DMS53 treated with DMSO at 0.1 percent for 48 hours (cell line): ENCODE results near the gene TLX1.

Experiments
- DNase-seq: peaks from one replicate; lab custom pipeline; 2025; ENCODE audit not compliant: unreplicated experiment; lab: John Stamatoyannopoulos, UW

Gene TLX1

DNA sequence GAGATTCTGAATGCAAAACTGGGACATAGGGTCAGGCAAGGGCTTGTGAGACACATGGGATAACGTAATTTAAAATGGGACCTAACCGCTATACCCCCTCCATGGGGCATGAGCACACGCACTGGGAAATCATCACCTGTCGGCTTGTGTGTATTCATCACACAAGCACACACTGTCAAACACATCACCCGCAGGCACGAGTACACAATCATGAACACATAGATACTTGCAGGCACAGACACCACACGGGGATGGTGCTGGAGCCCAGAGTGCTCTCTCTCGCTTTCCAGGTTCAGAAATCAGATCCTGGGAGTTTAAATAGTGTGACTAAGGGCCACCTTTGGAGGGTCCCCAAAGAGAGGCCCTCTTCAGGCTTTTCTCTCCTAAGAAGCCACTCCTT lies 19.6 kb upstream of the TLX1 start:
- DNase-seq = no peak

DNA sequence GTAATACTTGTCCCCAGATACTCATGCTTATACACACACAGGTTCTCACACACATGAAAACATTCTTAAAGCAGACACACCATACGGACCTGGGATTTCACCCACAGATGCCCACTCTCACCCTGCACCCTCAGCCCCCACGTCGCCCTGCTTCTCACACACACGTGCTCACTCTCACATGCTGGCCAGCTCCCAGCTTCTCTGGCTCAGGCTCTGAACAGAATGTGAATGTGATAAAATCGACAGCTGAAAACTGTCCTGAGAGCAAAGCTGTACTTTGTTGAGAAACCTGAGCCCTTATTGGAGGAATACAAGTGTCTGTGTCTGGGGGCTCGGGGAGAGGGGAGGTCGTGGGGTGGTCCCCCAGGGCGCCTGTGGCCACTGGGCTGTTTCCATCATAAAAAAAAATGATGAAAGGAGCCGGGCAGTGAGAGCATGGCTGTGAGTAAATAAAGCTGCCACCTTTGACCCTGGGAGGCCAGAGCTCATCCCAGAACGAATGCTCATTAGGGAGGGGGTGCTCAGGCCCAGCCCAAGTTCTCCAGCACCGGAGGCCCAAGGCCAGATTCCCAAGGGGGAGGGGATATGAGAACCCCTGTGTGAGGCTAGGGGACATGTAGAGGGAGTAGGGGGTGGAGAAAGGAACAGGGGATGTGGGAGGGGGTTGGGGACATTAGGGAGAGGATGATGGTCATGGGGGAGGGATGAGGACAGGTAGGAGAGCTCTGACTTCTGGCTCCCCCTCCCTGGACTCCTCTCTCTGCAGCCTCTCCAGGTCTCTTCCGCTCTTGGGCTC lies 18.1 kb upstream of the TLX1 start:
- DNase-seq = no peak

DNA sequence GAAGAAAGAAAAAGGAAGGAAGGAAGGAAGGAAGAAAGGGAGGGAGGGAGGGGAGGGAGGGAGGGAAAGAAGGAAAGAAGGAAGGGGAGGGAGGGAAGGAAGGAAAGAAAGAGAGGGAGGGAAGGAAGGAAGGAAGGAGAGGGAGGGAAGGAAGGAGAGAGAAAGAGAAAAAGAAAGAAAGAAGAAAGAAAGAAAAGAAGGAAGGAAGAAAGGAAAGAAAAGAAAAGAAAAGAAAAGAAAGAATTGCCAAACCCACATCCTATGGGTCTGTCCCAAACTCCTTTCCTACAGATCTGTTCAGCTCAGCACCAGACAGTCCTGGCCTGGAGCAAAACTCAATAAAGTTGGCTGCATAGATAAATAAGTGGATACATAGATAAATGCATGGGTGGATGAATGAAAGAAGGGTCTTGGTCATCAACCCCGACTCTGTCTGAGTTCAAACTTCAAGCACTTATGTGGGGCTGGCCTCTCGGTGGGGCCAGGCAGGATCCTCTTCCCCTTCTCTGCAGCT lies 17.2 kb upstream of the TLX1 start:
- no peak for DNase-seq

DNA sequence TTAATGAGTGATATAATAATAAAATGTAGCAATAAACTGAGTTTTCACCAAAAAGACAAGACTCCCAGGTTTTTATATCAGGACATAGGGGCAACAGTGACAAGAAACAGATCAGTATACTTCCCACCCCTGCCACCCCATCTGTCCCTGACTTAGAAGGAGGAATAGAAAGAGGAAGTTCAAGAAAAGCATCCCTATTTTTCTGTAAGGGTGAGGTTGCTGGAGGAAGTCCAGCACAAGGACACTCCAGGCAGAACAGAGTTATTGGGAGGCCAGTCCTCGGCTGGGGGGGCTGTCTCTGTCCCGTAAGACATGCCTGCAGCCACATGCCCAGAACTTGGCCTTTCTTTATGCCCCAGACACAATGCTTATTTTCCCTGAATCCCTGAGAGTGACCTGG lies 16.5 kb upstream of the TLX1 start:
- DNase-seq = no peak

DNA sequence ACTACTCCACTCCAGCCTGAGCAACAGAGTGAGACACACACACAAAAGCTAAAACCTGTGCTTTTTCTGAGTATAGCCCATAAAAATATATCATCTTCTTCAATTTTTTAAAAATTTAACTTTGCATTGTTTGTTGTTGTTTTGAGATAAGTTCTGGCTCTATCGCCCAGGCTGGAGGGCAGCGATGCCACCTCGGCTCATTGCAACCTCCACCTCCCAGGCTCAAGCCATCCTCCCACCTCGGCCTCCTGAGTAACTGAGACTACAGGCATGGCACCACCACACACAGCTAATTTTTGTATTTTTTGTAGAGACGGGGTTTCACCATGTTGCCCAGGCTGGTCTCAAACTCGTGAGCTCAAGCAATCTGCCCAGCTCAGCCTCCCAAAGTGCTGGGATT lies 14.3 kb upstream of the TLX1 start:
- no peak for DNase-seq

DNA sequence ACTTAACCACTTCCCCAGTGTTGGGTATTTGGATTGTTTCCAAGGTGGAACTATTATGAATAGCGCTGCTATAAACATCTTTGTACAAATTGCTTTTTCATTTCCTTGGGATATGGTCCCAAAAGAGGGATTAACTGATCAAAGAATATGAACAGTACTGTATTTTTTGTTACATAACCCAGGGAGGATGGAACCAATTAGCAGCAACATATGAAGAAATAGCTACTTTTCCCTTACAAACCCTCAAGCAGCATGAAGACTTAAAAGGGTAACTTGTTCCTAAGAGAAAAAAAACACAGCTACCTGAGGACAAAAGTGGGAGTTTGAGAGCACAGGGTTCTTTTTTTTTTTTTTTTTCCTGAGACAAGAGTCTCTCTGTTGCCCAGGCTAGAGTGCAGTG lies 13.1 kb upstream of the TLX1 start:
- DNase-seq = no peak

DNA sequence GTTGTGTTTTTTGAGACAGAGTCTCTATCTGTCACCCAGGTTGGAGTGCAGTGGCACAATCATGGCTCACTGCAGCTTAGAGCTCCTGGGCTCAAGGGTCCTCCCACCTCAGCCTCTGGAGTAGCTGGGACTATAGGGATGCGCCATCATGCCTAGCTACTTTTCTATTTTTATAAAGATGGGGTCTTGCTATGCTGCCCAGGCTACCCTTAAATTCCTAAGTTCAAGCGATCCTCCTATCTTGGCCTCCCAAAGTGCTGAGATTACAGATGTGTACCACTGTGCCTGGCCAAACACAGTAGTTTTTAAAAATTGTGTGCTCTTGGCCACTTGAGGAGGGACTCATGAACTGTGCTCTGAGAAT lies 10.6 kb upstream of the TLX1 start:
- no peak for DNase-seq

DNA sequence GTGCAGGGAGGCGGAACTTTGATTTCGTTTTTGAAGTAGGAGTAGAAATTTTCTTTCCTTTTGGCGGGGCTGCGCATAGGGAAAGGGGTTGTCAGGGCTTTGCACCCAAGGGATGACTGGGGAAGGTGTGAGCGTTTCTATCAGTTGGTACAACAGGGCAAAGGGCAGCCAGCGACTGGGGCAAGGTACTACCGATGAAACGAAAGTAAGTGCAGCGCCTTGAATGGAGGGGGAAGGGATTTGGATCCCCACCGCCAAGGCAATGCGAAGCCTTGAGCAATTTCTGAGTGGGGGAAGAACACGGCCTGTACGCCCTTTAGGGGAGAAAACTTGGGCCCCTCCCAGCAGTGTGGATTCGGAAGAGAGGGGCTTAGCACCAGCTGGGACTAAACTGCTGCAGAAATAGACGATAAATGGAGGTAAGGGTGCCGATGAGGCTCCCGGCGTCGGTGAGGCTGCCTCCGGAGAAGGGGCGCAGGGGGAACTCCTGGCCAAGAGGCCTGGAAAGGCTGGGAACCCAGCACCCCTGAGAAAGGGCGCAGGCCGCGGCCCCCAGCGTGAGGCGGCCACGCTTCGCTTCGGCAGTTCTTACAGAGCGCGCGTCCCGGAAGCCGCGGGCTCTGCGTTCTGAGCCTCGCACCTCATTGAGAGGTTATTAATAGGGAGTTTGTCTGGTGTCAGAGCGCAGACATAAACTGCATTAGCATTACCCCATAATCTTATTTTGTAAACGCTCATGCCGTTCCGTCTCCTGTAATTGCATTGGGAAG lies 10.0 kb upstream of the TLX1 start:
- DNase-seq = peak; percentile 25

DNA sequence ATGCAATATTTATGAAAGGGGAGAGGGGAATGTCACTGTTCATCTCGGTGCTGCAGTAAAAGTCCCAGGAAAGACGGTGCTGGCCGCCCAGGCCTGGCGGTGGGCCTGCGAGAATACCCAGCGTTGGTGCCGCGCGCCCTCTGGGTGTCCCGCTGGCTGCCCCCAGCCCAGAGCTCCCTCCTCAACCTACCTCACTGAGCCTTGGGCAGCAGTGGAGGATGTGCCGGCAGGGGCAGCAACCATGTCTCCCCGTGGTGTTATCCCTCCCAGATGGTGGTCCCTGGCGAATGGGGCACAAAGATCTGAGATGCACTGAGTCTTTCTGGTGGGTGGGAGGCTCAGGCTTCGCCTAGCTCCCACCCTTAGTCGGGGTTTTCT lies 9.5 kb upstream of the TLX1 start:
- DNase-seq = no peak

DNA sequence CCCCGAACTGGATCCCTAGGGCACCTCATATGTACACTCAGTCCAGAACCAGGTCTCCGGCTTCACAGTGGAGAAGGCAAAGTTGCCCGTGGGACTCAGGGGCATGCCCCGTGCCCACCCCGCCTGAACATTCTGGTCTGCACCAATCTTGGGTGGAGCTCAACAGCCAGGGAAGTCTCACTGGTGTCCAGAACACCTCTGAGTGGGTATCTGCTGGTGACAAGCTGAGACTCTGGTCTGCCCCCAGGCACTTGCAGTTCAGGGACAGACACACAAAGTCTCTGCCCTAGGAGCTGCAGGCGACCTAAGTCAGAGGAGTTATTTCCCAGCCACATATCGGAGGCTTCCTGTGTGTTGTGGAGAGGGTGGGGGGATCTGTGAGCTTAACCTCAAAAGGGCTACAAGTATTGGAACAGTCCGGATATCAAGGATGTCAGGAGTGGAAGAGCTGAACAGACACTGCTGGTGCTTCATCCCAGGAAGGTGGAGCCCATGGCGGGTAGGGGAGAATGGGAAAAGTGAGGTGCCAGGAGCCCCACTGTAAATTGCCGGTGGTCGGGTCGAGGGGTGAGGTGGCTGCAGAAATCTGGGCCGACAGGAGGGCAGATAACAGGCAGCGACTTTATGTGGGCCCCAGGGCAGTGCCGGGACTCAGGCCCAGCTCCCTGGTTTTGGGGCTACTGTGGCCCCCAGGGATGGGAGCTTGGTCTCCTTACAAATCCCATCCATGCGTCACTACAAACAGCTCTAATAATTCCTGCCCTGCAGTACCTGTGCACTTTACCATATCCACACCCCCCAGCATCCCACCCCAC lies 8.6 kb upstream of the TLX1 start:
- DNase-seq = no peak

DNA sequence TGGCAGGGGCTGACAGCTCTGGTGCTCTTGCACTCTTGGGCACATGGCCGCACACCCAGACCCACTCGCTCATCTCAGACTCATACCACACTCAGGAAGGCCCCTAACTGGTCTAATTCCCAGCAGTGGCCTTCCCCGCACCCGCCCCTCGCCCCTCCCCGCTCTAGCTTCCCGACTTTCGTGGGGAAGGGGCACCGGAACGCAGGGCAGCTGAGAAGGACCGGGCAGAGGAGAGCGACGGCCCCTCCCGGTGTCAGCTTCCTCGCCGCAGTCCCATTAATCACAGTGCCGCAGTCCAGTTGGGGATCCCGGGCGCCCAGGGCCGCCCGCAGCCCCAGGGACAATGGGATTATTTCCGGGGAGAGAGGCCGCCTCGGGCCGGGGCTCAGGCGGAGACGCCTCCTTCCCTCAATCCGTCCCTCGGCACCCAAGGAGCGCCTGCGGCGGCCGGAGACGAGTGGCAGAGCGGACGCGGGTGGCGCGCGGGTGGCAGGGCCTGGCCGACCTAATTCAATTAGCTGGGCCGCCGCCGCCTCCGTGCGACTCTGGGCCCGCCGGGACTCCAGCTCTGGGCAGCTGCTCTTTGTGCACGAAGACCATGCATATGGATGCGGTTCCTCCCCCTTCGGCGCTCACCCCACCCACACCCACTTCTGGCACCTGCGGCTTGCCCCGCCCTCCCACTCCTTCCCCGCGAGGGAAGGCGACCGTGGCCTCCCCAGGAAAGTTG lies 7.8 kb upstream of the TLX1 start:
- DNase-seq = peak; percentile 23

DNA sequence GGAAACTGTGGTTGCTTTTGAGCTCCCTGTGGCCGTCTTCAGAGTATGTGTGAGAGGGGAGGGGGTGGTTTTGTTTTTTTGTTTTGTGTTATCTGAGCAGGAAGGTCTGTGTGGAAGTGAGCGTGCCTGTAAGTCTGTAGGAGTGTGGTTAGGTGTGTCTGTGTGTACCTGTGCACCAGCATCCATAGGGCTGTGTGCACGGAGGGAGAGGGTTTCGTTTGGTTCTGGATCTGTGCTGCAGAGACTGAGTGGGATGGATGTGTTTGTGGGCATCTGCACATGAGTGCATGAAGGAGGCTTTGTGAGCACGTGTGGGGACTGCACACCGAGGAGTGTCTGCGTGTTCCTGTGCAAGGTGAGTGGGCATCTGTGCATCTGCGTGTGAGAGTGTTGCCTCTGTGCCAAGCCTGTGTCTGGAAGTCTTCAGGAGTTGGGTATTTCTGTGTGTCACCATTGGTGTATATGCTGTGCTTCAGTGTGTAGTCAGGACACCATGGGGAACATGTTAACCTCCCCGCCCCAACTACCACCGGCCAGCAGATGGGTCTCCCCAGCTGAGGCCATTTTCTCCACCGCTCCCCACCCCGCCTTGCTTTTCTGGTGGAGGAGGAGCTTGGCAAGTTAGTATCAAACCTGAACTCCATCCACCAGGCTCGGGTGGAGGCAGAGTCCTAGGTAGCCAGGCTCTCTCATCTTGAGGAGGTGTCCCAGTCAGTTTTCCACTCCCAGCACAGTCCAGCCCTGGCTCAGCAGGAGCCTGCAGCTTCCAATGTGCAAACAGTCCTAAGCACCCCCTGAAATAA lies 7.1 kb upstream of the TLX1 start:
- DNase-seq = no peak

DNA sequence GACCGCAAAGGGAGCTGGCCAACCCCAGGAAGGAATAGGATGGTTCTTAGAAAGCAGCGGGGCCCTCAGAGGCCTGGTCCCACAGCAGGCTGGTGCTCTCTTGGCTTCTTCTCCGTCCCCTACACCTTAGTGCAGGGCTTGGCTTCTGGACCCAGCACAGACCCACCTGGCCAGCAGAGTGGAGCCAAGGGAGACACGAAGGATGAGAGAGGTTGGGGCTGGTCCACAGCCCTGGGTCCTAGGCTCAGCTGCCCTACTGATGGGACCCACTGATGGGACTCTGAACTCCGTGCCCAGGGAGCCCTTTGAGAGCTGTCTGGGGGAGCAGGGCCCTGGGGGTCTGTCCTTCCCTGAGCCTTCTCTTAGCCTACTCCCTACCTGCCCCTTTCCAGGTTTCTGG lies 6.2 kb upstream of the TLX1 start:
- no peak for DNase-seq

DNA sequence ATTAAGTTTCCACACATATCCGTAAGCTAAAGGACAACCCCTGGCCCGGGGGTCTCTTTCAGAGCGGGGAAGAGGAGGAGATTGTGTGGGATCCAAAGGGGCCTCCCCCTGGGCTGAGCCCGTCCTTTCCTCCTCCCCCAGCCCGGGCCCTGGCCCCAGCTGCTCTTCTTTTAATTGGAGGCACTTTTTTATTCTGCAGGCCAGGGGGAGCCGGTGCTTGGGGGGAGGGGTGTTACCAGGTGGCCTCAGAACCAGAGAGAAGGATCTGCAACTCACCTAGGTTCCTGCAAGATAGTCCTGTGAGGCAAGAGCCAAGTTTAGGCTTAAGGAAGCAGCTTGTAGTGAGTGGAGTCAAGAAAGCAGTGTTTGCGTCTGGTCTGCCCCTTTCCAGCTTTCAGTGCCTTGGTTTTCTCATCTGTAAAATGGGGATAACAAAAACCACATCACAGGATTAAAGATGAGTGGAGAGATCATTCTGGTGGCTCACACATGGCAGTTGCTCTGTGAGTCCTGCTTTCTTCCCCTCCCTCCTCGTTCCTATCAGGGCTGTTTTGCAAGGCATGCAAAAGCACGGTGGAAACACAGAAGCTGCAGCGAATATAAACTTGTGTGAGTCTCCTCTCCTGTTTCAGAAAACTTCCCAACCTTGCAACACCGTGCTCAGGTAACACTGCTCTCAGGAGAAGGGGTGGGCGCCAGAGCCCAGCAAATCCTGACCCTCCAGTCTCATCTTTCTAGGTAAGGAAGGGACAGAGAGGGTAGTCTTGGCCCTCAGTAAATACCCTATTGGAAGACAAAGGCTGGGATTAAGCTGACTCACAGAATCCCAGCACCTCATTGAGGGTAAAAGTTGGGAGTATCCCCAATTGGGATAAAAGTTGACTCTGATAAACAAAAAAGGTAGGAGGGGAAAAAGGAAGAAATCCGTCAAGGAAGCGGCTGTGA lies 4.1 kb upstream of the TLX1 start:
- no peak for DNase-seq

DNA sequence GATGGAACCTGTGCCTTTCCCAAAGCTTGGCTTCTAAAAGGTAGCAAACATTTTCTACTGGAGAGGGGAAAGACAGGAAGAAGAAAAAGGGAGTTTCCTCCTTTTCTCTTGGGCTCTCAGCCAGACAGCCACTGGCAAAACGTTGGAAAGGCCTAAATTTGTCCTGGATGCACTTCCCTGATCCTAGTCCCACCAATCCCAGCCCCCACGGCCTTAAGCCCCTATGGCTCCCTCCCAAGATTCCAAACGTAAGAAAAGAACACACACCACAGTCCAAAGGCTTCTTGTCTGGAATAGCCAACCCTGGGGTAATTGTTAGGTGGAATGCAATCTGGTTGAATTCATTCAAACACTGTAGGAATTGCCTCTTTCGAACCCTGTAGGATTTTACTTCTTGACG lies 959 bp upstream of the TLX1 start:
- no peak for DNase-seq

DNA sequence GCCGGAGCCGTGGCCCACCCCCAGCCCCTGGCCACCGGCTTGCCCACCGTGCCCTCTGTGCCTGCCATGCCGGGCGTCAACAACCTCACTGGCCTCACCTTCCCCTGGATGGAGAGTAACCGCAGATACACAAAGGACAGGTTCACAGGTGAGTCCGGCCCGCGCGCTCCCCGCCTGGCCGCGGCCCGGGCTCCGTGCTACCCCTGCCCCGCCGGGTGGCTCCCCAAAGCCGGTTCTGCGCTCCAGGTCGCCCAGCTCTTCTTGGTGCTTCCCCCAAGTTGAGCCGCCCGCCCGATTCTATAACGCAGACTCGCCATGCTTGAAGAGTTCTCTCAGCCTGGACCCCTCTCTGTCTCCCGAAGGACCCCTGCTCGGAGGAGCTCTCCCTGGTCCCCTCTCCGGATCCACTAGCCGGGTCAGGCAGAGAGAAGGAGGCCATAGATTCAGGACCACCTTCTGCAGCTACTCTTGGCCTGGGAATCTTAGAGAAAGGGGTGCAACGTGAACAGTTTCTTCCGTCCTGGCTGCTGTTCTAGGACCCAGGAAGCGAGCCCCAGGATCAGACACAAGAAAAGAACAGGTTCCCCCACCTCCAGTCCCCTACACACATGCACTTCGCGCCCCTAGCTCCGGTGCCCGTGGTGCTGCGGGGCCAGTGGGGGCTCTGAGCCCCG lies 999 bp downstream of the TLX1 start:
- no peak for DNase-seq

DNA sequence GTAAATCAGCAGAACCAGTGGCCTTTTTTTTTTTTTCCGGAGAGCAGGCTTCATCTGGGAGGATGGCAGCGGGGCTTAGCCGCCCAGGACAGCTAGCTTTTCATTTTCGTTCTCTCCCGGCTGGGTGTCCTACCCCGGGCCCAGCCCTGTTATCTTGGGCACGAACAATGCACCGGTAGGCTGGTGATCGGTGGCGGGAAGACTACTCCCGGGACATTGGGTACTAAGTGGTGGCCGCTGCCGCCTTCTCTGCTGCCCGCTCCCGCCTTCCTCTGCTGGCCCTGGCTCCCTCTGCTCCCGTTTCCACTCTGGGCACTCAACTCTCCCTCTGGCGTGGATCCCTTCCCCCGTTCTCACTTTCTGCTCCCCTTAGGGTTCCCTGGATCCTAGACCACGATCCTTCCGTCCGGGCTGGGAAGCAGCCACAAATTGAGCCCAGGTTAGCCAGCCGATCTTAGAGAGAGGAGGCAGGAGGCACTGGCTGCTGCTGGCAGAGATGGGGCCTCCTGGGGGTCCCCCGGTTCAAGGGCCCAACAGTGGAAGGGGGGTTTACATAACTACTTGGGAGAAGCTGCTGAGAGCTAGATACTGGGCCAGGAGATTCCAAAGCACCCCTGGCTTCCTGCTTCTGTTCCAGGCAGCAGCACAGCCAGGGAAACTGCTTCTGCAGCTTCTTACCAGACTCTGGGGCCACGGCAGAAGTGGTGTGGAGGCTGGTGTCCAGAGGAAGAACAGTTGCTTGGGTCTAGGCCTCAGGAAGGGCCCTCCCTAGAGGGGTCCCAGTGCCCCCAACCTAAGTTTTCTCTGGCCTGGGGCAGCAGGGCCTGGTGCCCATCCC lies 1.8 kb downstream of the TLX1 start:
- no peak for DNase-seq
